Measurements from ENCODE around the gene KIF1B.
"Not testable (repeated sequence)": the region's sequence is repeated elsewhere in the genome, so short reads cannot be mapped to it uniquely, and the experiment has no call there.

The KIF1B gene

DNA sequence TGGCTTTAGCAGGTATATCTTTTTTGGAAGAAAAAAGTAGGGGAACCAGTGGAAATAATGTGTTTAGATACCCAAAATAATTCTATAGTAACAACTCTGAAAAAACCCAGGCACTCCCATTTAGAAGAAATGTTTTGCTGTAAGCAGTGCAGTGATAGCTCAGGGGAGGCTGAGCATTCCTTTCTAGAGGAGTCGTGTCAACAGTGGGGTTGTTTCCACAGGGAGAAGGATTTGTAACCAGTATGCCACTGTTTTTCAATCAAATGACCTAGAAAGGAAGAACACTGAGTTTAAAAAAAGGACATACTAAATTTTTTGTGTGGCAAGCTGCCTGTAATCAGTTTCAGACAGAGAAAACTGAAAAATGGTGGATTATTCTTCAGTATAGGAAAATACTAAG lies 190.9 kb downstream of the KIF1B start:
- in situ Hi-C loops (cut with MboI; ENCODE audit: low pct_unique_long_range_greater_than_20kb, low sequenced_read_pairs), result no loop called here
- DNase-seq, result no peak

DNA sequence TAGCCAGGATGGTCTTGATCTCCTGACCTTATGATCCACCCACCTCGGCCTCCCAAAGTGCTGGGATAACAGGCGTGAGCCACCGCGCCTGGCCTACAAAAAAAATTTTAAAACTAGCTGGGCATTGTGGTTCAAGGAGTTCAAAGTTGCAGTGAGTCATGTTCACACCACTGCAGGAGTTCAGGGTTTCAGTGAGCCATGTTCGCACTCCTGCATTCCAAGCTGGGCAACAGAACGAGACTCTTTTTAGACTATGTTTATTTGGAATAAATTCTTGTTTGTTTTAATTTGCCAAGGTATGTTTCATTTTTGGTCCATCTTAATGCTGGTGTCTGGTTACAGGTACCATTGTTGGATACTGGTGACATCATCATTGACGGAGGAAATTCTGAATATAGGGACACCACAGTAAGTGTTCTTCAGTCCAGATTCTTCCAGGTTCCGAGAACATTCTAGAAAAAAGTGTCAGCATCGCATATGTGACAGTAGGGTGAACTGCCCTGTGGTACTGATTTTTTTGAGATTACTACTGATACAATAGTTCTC lies 192.4 kb downstream of the KIF1B start:
- in situ Hi-C loops (cut with MboI; ENCODE audit: low pct_unique_long_range_greater_than_20kb, low sequenced_read_pairs), result no loop called here
- no peak for DNase-seq

DNA sequence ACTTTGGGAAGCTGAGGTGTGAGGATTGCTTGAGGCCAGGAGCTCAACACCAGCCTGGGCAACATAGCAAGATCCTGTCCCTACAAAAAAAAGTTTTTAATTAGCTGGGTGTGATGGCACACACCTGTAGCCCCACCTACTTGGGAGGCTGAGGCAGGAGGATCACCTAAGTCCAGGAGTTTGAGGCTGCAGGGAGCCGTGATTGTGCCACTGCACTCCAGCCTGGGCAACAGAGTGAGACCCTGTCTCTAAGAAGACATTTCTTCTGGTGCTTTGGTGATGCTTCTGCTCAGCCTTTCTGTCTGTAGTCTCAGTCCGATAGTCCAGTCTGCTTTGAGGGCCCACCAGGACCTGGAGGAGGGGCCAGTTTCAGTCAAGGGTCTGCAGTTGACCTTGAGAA lies 196.8 kb downstream of the KIF1B start:
- in situ Hi-C loops (cut with MboI; ENCODE audit: low pct_unique_long_range_greater_than_20kb, low sequenced_read_pairs), result no loop called here
- no peak for DNase-seq

DNA sequence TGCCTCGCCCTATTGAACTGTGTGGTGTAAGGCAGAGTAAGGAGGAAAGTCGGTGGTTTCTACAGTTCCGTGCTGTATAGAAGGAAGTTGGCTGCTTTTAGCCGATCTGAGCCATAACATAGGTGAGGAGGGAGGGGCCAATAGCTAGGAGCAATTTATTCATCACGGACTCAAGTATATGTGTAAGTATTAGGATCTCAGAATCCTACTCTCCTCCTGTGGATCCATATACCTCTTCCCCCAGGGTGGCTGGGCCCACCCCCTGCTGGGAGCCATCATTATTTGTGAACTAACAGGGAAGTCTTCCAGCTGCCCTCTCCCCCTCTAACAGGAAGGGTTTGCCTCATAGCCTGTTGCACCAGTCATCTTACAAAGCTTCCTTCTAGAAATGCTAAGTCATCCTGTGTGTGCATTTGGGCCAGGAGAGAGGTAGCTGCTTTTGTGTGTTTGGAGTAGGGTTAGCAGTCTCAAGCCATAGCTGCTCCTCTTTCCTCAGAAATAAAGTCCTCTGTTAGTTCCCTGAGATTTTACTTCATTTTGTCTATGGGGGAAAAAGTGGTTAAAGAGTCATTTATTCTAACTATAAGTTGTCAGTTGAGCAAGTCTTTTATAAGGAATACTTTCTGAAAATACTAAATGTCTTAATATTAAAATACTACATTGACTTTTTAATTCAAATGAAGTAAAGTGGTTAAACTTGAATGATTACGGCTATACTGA lies 205.0 kb downstream of the KIF1B start:
- DNase-seq, result peak; percentile 89
- in situ Hi-C loops (cut with MboI; ENCODE audit: low pct_unique_long_range_greater_than_20kb, low sequenced_read_pairs), result no loop called here

DNA sequence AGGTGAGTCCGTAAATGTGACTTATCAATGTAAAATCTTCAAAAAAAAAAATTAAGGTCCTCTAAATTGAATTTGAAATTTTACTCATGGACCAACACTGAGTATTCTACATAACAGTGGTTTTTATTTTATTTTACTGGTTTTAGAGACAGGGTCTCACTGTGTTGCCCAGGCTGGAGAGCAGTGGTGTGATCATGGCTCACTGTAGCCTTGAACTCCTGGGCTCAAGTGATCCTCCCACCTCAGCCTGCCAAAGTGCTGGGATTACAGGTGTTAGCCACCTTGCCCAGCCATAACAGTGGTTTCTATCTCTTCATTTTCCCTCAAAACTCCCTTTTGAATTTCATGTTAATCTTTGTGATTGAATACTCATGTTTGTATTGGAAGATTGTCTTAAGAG lies 205.6 kb downstream of the KIF1B start:
- in situ Hi-C loops (cut with MboI; ENCODE audit: low pct_unique_long_range_greater_than_20kb, low sequenced_read_pairs); DNase-seq: not testable (repeated sequence)

DNA sequence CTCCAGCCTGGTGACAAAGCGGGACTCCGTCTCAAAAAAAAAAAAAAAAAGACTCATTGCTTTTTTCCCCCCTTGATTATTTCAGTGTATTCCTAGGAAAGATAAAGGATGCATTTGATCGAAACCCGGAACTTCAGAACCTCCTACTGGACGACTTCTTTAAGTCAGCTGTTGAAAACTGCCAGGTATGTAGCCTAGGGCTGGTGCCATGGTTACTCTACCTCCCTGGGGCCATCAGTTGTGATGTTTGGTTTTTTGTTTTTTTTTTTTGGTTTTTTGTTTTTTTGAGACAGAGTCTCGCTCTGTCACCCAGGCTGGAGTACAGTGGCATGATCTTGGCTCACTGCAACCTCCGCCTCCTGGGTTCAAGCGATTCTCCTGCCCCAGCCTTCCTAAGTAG lies 208.4 kb downstream of the KIF1B start:
- DNase-seq; in situ Hi-C loops (cut with MboI; ENCODE audit: low pct_unique_long_range_greater_than_20kb, low sequenced_read_pairs): not testable (repeated sequence)

DNA sequence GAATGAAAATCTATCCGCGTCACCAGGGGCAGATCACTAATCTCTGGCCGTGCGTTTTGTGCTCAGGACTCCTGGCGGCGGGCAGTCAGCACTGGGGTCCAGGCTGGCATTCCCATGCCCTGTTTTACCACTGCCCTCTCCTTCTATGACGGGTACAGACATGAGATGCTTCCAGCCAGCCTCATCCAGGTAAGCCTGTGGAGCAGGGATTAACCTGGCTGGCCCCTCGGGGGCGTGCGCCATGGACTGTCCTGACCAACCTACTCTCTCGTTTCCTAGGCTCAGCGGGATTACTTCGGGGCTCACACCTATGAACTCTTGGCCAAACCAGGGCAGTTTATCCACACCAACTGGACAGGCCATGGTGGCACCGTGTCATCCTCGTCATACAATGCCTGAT lies 209.0 kb downstream of the KIF1B start:
- in situ Hi-C loops (cut with MboI; ENCODE audit: low pct_unique_long_range_greater_than_20kb, low sequenced_read_pairs), result no loop called here
- DNase-seq, result no peak

DNA sequence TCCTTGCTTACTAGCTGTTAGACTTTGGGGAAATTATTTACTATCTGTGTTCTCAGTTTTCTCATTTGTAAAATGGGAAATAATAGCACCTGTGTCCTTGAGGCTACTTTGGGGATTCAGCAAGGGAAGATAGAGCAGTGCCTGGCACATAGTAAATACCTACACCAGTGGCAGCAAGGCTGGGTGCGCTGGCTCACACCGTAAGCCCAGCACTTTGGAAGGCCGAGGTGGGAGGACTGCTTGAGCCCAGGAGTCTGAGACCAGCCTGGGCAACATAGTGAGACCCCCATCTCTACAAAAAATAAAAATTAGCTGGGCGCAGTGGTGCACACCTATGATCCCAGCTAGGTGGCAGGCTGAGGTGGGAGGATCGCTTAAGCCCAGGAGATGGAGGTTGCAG lies 211.3 kb downstream of the KIF1B start:
- no peak for DNase-seq
- in situ Hi-C loops (cut with MboI; ENCODE audit: low pct_unique_long_range_greater_than_20kb, low sequenced_read_pairs), result no loop called here

DNA sequence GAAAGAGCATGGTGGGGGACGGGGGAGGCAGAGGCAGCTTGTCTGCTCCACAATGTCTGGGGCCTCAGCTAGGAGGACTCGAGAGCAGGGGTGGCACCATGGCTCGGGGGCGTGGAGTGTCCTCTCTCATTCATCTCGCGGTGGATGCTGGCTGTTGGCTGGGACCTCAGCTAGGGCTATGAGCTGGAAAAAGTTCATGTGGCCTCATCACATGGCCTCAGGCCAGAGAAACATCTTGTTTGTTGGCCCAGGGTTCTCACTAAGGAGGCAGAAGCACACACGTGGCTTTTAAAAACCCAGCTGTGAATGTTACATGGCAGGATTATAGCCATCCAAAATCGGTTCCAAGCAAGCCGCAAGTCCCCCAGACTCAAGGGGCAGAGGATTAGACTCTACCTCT lies 213.7 kb downstream of the KIF1B start:
- in situ Hi-C loops (cut with MboI; ENCODE audit: low pct_unique_long_range_greater_than_20kb, low sequenced_read_pairs), result no loop called here
- no peak for DNase-seq

DNA sequence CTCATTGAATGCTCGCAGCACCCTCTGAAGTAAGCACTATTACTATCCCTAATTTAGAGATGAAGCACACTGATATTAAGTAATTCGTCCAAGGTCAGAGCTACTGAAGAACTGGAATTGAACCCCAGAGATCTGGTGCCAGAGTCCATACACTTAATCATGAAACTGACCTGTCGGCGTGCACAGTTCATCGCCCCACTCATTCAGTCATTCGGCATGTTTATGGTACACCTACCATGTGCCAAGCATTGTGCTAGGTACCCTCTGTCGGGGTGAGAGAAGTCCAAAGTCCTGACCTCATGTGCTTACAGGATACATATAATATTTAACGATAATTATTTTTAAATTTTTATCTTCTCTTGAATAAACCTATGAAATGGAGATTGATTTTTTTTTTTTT lies 214.3 kb downstream of the KIF1B start:
- in situ Hi-C loops (cut with MboI; ENCODE audit: low pct_unique_long_range_greater_than_20kb, low sequenced_read_pairs), result no loop called here
- no peak for DNase-seq

DNA sequence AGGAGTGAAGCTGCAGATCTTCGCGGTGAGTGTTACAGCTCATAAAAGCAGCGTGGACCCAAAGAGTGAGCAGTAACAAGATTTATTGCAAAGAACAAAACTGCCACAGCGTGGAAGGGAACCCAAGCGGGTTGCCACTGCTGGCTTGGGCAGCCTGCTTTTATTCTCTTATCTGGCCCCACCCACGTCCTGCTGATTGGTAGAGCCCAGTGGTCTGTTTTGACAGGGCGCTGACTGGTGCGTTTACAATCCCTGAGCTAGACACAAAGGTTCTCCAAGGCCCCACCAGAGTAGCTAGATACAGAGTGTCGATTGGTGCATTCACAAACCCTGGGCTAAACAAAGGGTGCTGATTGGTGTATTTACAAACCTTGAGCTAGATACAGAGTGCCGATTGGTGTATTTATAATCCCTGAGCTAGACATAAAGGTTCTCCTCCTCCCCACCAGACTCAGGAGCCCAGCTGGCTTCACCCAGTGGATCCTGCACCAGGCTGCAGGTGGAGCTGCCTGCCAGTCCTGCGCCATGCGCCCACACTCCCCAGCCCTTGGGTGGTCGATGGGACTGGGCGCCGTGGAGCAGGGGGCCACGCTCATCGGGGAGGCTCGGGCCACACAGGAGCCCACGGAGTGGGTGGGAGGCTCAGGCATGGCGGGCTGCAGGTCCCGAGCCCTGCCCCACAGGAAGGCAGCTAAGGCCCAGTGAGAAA lies 215.6 kb downstream of the KIF1B start:
- in situ Hi-C loops (cut with MboI; ENCODE audit: low pct_unique_long_range_greater_than_20kb, low sequenced_read_pairs); DNase-seq: not testable (repeated sequence)

DNA sequence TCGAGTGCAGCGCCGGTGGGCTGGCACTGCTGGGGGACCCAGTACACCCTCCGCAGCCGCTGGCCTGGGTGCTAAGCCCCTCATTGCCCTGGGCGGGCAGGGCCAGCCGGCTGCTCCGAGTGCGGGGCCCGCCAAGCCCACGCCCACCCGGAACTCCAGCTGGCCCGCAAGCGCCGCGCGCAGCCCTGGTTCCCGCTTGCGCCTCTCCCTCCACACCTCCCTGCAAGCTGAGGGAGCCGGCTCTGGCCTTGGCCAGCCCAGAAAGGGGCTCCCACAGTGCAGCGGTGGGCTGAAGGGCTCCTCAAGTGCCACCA lies 216.1 kb downstream of the KIF1B start:
- in situ Hi-C loops (cut with MboI; ENCODE audit: low pct_unique_long_range_greater_than_20kb, low sequenced_read_pairs), result not testable (repeated sequence)

DNA sequence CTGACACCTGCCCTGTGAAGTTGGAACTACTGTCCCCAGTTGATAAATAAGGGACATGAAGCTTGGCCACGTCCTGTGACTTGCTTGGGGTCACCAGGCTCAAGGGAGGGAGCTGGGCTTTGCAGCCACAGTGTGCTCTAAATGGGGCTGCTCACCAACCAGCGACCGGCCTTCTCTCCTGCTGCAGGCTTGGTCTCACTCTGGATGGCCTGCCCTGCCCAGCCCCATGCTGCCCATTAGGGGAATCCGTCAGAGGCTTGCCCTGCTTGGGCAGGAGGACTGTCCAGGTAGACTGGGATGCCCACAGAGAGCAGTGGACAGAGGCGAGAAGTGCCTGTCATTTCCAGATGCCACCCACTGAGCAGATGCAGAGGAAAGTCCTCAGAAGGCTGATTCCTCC lies 218.6 kb downstream of the KIF1B start:
- in situ Hi-C loops (cut with MboI; ENCODE audit: low pct_unique_long_range_greater_than_20kb, low sequenced_read_pairs), result no loop called here
- no peak for DNase-seq

More for the DNA sequence above, 216.1 kb downstream of the KIF1B start:
- DNase-seq, result not testable (repeated sequence)

DNA sequence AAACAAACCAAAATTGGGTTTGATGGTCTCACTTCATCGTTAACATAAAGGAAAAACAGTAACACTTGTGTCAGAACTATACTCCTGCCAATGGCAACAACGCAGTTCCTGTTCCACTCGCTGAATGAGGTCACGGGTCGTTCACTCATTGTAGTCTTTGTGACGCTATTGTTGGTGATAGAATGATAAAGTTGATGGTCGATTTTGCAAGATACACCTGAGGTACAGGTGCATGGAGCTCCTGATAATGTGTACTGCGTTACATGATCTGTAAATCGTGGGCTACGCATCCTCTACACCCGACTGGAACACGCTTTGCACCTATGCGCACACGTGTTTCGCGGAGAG lies 219.5 kb downstream of the KIF1B start:
- in situ Hi-C loops (cut with MboI; ENCODE audit: low pct_unique_long_range_greater_than_20kb, low sequenced_read_pairs), result no loop called here
- DNase-seq, result no peak

DNA sequence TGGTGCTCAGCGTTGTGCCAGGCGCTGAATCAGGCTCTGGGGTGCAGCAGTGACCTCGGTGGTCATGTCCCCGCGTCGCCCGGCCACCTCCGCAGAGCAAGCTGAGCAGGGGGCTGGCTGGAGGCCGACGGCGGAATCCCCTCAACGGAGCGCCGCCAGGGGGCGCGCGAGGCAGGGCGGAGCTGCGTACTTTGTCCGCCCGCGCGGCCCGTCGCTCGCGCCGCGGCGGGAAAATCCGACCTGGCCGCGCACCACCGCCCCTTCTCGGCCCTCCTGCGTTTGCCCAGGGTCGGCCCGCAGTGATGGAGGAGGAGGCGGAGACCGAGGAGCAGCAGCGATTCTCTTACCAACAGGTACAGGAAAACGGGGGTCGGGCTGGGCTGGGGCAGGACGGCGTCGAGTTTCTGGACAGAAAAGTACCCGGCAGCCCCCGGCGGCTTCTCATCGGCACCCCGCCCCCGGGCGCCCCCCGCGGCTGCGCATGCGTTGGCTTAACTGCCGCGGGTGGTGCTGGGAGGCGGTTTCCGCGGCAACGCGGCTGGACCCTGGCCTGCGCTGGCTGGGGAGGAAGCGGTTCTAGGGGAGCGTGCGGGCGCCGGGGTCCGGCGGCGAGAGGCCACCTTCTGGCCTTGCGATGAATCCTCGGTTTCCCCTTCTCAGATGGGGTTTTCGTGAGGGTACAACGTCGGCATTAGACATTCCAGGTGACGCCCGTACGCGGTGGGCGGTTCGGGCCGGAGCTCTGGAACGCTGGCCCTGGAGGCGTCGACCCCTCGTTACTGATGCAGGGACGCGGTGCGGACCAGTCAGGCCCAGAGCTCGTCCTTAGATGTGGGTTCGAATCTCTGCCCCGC lies 220.1 kb downstream of the KIF1B start, which contains the start of gene CENPS:
TSS of gene CENPS (plus strand) at position 218 of the 854 bp plus-strand sequence. CDS start at position 303, 85 bp downstream.
- DNase-seq, result peak; percentile 90
- in situ Hi-C loops (cut with MboI; ENCODE audit: low pct_unique_long_range_greater_than_20kb, low sequenced_read_pairs), result no loop called here
